Activated CD4-positive, alpha-beta T cell treated with anti-CD3 and anti-CD28 coated beads, Interleukin-2, amount 10 ng/mL, durations not matched to agents 7 days and 5 days (primary cell): ENCODE results near the gene CFAP74. TPM values are rescaled to one million over a fixed set of nuclear protein-coding genes. Genes with fewer than 3 reads are reported as not detected.
"Not testable (repeated sequence)": the region's sequence is repeated elsewhere in the genome, so short reads cannot be mapped to it uniquely, and the experiment has no call there.

Source experiments
- CTCF ChIA-PET: fragments of 350-600 bp; sonication (Branson Sonifier 250); formaldehyde crosslinking; loops from one replicate; lab custom pipeline; 2021; ENCODE audit warnings: antibody characterized with exemption; lab: Charles Lee
- POLR2A ChIA-PET: fragments of 350-600 bp; sonication (Branson Sonifier 250); formaldehyde crosslinking; loops from one replicate; lab custom pipeline; 2021; ENCODE audit warnings: antibody characterized with exemption; lab: Charles Lee
- DNase-seq: peaks from one replicate; pipeline ENCODE4 v3.0.0-alpha.2; 2020
- H3K27ac Mint-ChIP-seq: one replicate; pipeline ENCODE4 v1.8.0; 2021; ENCODE audit warnings: mild to moderate bottlenecking, moderate library complexity, mixed read lengths
- H3K27me3 Mint-ChIP-seq: one replicate; pipeline ENCODE4 v1.8.0; 2021; ENCODE audit warnings: mixed read lengths
- H3K36me3 Mint-ChIP-seq: one replicate; pipeline ENCODE4 v1.8.0; 2021; ENCODE audit warnings: low read depth, mixed read lengths
- H3K4me1 Mint-ChIP-seq: one replicate; pipeline ENCODE4 v1.8.0; 2021; ENCODE audit warnings: mixed read lengths
- H3K4me3 Mint-ChIP-seq: one replicate; pipeline ENCODE4 v1.8.0; 2021; ENCODE audit warnings: mild to moderate bottlenecking, moderate library complexity, mixed read lengths
- H3K9me3 Mint-ChIP-seq: one replicate; pipeline ENCODE4 v1.8.0; 2021; ENCODE audit warnings: mixed read lengths
- total RNA-seq, 2 experiments: library from RNA; stranded (reverse); gene quantifications; one replicate each; pipeline ENCODE4 v1.2.3, GENCODE V29; 2021

The CFAP74 gene
- total RNA-seq, 2 experiments from 2014 or later = not detected

DNA sequence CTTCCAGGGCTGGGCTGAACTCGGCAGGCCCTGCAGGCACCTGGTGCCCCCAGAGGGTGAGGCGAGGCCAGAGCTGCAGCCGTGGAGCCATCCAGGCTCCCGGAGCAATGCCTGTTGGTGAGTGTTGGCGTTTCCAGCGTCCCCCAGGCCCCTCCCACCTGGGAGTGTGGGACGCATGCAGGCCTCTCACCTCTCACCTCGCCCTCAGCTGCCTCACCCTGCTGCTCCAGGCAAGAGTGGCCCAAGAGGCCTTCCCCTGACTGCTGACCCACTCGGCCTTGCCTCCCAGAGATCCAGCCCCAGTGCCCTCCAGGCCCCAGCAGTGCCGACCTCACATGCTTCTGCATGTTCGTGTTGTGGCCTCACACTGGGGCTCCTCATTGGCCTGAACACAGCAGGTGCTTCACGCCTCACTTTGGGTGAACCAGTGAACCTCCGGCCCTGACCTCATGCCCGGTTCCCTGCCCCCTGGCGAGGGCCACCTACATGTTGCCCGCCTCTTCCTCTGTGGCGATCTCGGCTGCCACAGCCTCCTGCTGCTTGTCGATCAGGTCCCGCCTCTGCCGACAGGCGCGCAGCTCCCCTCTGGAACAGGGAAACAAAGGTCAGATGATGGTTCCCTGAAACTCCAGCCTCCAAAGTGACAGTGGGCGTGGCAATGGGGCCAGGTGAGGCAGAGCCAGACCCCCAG is 17.0 kb downstream of the CFAP74 start:
- no peaks in the 10 kb centered on the region for H3K4me1 Mint-ChIP-seq
- H3K9me3 Mint-ChIP-seq = no peaks in the 10 kb centered on the region
- no peak overlapping the region for H3K4me3 Mint-ChIP-seq
- H3K27ac Mint-ChIP-seq = no peak overlapping the region
- H3K36me3 Mint-ChIP-seq = no peaks in the 10 kb centered on the region
- peaks cover 8% of the 10 kb centered on the region for H3K27me3 Mint-ChIP-seq
- CTCF ChIA-PET = no interaction called here
- POLR2A ChIA-PET = no interaction called here
- no peak for DNase-seq

- H3K27me3 Mint-ChIP-seq = peaks cover 8% of the 10 kb centered on the region
- H3K36me3 Mint-ChIP-seq = no peaks in the 10 kb centered on the region
- no peak for DNase-seq
- CTCF ChIA-PET = no interaction called here
- H3K4me1 Mint-ChIP-seq = no peaks in the 10 kb centered on the region
- no peak overlapping the region for H3K4me3 Mint-ChIP-seq
- no peaks in the 10 kb centered on the region for H3K9me3 Mint-ChIP-seq
- H3K27ac Mint-ChIP-seq = no peak overlapping the region
- POLR2A ChIA-PET = no interaction called here
Measured at GRCh38 chr1:1985375-1986050, 18.1 kb downstream of the CFAP74 start.

DNA sequence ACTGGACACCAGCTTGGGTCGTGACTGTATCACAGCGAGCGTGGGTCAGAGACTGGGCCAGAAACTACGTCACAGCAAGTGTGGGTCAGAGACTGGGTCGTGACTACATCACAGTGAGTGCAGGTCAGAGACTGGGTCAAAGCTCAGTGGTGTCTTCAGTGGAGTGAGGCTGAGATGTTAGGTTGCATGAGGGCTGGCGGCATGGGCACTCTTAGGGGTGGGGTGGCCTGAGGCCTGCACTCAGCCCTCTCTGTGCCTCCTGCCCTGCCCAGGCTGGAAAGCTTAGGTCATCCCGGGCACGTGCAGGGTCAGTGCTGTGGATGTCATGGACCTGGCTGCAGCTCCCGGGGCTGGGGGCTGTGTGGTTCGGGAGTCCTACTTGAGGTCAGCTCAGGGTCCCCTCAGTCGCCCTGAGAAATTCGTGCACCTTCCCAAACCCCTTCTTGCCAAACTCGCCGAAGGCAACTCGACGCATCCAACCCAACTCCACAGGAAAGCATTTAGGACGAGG is 19.0 kb downstream of the CFAP74 start:
- peak overlapping the region; percentile 13 for H3K27ac Mint-ChIP-seq
- H3K4me3 Mint-ChIP-seq = no peak overlapping the region
- peaks cover 2% of the 10 kb centered on the region for H3K9me3 Mint-ChIP-seq
- H3K4me1 Mint-ChIP-seq = no peaks in the 10 kb centered on the region
- CTCF ChIA-PET = no interaction called here
- H3K36me3 Mint-ChIP-seq = no peaks in the 10 kb centered on the region
- peaks cover 3% of the 10 kb centered on the region for H3K27me3 Mint-ChIP-seq
- DNase-seq = no peak
- POLR2A ChIA-PET = no interaction called here

GRCh38 chr1:1982379-1983232 is 21.0 kb downstream of the CFAP74 start:
- no peak for DNase-seq
- POLR2A ChIA-PET = no interaction called here
- no peaks in the 10 kb centered on the region for H3K36me3 Mint-ChIP-seq
- CTCF ChIA-PET = interaction anchor here (1.2 kb wide), 1 partner anchor 26 kb away, joined by 3 read pairs; no protein-coding TSS in a partner anchor
- no peaks in the 10 kb centered on the region for H3K4me1 Mint-ChIP-seq
- H3K27me3 Mint-ChIP-seq = no peaks in the 10 kb centered on the region
- no peak overlapping the region for H3K4me3 Mint-ChIP-seq
- no peak overlapping the region for H3K27ac Mint-ChIP-seq
- H3K9me3 Mint-ChIP-seq = peaks cover 13% of the 10 kb centered on the region

- H3K27me3 Mint-ChIP-seq, POLR2A ChIA-PET, H3K27ac Mint-ChIP-seq, H3K4me3 Mint-ChIP-seq, DNase-seq, H3K36me3 Mint-ChIP-seq, CTCF ChIA-PET, H3K4me1 Mint-ChIP-seq: not testable (repeated sequence)
- peaks cover 13% of the 10 kb centered on the region for H3K9me3 Mint-ChIP-seq
Measured at GRCh38 chr1:1981631-1982327, 21.8 kb downstream of the CFAP74 start.

GRCh38 chr1:1981142-1981500 is 22.5 kb downstream of the CFAP74 start:
- ChIA-PET CTCF (no interaction called here), POLR2A (no interaction called here)
- Mint-ChIP-seq H3K4me3 (no peak overlapping the region), H3K9me3 (peaks cover 13% of the 10 kb centered on the region), H3K36me3 (no peaks in the 10 kb centered on the region), H3K27ac (no peak overlapping the region), H3K4me1 (no peaks in the 10 kb centered on the region), H3K27me3 (no peaks in the 10 kb centered on the region)
- DNase-seq = no peak

DNA sequence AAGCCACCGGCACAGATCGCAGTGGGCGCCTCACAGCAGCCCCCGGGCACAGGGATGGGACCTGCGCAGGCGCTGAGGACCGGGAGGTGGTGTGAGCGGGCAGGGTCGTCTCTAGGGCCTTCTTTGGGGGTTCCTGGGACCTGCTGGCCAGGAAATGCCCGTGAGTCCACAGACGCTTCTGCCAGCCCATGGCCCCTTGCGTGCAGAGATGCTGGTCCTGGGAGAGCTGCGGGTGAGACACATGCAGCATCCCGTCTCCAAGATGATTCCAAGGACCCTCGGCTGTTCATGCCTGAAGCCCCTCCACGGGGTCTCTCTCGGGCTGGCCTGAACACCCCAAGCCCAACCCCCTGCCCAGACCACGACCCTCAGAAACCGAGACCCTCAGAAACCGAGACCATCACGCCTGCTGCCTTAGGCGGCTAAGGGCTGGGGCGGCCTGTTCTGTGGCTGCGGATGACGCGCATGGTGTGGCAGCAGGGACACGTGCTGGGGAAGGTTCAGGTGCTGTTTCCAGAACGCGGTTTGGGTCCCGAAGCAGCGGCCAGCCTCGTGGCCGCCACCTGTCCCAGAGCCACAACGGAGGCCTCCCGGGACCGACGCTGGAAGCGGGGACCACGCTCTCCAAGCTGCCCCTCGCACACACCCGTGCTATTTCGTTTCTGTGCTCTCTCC is 23.0 kb downstream of the CFAP74 start:
- Mint-ChIP-seq H3K36me3 (no peaks in the 10 kb centered on the region), H3K4me1 (no peaks in the 10 kb centered on the region), H3K27ac (no peak overlapping the region), H3K27me3 (no peaks in the 10 kb centered on the region), H3K4me3 (no peak overlapping the region), H3K9me3 (peaks cover 13% of the 10 kb centered on the region)
- POLR2A ChIA-PET = no interaction called here
- DNase-seq = no peak
- CTCF ChIA-PET = no interaction called here

- Mint-ChIP-seq H3K27ac (no peak overlapping the region), H3K4me3 (no peak overlapping the region), H3K9me3 (peaks cover 13% of the 10 kb centered on the region), H3K4me1 (no peaks in the 10 kb centered on the region), H3K36me3 (no peaks in the 10 kb centered on the region), H3K27me3 (no peaks in the 10 kb centered on the region)
- DNase-seq = no peak
- POLR2A ChIA-PET = no interaction called here
- CTCF ChIA-PET = interaction anchor here (0.7 kb wide), 1 partner anchor 113 kb away, joined by 3 read pairs; no protein-coding TSS in a partner anchor
Measured at GRCh38 chr1:1979482-1980165, 24.0 kb downstream of the CFAP74 start.

DNA sequence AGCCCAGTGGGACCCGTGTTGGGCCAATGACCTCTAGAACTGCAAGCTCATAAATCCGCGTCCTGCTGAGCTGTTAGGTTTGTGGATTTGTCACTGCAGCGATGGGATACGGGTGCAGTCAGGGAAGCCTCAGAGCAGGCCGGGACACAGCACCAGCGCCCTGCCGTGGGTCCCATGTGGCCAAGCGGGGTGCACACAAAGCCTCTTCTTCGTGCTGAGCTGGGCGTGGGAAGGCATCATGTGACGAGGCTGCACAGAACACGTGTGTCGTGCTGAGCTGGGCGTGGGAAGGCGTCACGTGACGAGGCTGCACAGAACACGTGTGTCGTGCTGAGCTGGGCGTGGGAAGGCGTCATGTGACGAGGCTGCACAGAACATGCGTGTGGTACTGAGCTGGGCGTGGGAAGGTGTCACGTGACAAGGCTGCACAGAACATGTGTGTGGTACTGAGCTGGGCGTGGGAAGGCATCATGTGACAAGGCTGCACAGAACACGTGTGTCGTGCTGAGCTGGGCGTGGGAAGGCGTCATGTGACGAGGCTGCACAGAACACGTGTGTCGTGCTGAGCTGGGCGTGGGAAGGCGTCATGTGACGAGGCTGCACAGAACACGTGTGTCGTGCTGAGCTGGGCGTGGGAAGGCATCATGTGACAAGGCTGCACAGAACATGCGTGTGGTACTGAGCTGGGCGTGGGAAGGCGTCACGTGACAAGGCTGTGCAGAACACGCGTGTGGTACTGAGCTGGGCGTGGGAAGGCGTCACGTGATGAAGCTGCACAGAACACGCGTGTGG is 24.7 kb downstream of the CFAP74 start:
- H3K36me3 Mint-ChIP-seq, H3K27me3 Mint-ChIP-seq, POLR2A ChIA-PET, H3K4me3 Mint-ChIP-seq, H3K4me1 Mint-ChIP-seq, DNase-seq, H3K27ac Mint-ChIP-seq: not testable (repeated sequence)
- CTCF ChIA-PET = interaction anchor here (0.7 kb wide), 1 partner anchor 113 kb away, joined by 3 read pairs; no protein-coding TSS in a partner anchor
- peaks cover 13% of the 10 kb centered on the region for H3K9me3 Mint-ChIP-seq

GRCh38 chr1:1978108-1978507 is 25.5 kb downstream of the CFAP74 start:
- H3K27me3 Mint-ChIP-seq = no peaks in the 10 kb centered on the region
- ChIA-PET POLR2A (no interaction called here), CTCF (interaction anchor here (0.6 kb wide), 1 partner anchor 246 kb away, joined by 3 read pairs; no protein-coding TSS in a partner anchor)
- no peak overlapping the region for H3K4me3 Mint-ChIP-seq
- no peaks in the 10 kb centered on the region for H3K4me1 Mint-ChIP-seq
- H3K27ac Mint-ChIP-seq = no peak overlapping the region
- no peak for DNase-seq
- peaks cover 13% of the 10 kb centered on the region for H3K9me3 Mint-ChIP-seq
- no peaks in the 10 kb centered on the region for H3K36me3 Mint-ChIP-seq

DNA sequence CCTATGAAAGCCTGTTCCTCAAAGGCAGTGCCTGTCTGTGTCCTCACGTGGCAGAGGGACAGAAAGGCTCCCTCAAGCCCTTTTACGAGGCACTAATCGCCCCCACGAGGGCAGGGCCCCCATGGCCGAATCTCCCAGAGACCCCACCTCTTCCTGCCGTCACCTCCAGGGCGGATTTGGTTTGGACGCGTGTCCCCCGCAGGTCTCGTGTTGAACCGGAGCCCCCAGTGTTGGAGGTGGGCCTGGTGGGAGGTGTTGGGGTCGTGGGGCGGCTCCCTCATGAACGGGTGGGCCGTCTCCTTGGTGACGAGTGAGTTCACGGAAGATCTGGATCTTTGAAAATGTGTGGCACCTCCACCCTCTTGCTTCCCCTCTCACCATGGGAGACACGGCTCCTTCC is 27.6 kb downstream of the CFAP74 start:
- peaks cover 18% of the 10 kb centered on the region for H3K9me3 Mint-ChIP-seq
- no peak for DNase-seq
- H3K36me3 Mint-ChIP-seq = no peaks in the 10 kb centered on the region
- no peak overlapping the region for H3K4me3 Mint-ChIP-seq
- no peaks in the 10 kb centered on the region for H3K4me1 Mint-ChIP-seq
- POLR2A ChIA-PET = no interaction called here
- H3K27ac Mint-ChIP-seq = no peak overlapping the region
- H3K27me3 Mint-ChIP-seq = no peaks in the 10 kb centered on the region
- CTCF ChIA-PET = no interaction called here
